Stimulated activated CD4-positive, alpha-beta T cell treated with anti-CD3 and anti-CD28 coated beads, Interleukin-4, amount 100 ng/mL, for 48 hours (primary cell): ENCODE measurements around the gene PDE6C.

Experiments
- DNase-seq, 2 donors: peaks; one replicate each; pipeline ENCODE4 v3.0.0-alpha.2; 2020; ENCODE audit warnings: low read depth in 2 of 2

Gene PDE6C

DNA sequence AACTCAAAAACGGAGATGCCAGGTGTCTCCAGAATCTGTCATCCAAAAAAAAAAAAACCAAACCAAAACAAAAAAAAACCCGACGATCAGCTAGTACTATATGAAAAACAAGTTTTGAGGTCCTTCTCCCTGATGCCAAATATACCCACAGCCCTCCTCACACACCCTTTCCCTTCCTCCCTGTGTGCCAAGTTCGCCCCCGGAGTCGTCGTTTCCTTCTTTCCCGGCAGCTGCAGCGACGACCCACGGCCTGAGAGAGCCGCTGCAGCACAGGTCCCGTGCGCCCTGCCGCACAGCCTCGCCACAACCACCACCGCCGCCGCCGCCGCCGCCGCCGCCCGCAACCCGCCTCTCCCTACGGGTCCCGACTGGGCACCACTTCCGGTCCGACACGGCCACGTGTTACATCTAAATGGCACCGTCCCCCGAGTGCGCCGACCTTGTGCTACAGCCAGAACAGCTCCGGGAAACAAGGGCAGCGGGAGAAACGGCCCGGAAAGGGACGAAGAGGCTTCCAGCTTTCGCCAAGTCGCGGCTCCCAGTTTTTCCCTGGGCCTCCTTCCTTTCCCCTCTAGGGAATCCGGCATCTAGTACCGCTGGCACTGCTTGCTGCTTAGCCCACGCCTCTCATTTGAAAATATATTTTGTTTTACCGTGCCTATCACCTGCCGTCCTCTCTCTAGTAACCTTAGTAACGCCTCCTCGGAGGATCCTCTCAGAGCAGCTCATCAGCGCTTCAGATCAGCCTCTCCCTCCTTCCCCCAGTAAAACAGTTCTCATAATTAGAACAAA is 90.1 kb downstream of the PDE6C start, which contains the start of gene FRA10AC1:
TSS of gene FRA10AC1 (minus strand) at position 383 of the 792 bp plus-strand sequence. CDS start 2,486 bp downstream, outside the sequence.
- DNase-seq, result peak; percentile 87

DNA sequence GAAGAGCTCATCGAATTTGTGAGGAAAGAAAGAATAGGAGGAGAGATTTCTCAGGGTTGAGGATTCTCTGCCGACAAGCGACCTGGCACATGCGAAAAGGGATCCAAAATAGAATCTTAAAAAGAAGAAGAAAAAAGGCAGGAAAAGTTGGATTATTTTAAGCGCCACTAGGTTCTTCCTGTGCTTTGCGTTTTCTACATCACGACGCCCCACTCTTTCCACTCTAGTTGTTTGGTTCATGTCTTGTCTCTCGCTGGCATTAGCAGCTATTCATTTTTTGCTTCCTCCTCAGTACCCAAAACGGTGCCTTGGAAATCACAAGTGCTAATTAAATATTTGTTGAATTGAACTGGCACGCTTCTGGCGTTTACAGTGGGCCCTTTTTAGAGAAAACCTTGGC is 90.7 kb downstream of the PDE6C start:
- DNase-seq, result no peak

DNA sequence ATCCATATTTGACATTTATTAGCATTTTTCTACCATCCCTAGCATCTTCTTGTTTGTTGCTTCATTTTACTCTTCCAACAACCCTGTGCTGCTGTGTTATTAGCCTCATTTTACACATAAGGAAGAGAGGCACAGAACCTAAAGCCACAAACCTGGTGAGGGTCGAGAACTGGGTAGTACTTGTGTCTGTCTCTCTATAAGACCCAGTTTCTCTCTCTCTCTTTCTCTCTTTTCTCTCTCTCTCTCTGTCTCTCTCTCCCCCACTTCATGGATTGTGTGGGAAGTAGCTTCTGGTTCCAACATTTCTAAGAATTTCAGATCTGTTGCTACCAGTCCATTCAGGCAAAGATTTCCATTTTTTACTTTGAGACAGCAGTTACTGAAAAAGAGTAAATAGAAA is 91.5 kb downstream of the PDE6C start:
- no peak for DNase-seq

DNA sequence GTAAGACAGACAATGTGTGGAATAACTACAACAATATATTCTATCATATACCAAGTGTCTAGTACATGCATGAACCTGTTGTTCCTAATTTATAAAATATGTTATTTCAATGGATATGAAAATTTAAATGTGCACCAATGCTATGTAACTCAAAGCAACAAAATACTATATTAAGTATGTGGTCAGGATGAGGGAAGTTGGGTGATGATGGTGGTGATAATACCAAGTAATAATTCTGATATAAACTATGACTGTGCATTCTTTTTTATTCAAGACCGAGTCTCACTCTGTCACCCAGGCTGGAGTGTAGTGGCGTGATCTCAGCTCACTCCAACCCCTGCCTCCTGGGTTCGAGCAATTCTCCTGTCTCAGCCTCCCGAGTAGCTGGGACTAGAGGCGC is 92.1 kb downstream of the PDE6C start:
- DNase-seq, result no peak

DNA sequence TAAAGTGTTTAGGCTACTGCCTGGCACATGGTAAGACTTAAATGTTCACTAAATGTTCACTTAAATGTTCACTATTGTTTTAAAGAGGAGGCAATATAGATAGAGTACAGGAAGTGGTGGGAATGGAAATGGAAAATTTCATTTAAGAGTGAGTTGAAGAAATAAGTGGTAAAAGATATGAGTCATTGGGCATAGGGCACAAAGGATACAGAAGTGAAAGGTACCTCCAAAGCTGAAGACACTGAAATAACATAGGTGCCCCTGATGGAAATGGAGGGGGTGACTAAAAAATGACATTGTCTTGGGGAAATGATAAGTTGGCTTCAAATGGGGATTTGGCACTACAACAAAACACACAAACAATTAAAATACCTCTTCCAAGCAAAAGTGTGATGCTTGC is 95.3 kb downstream of the PDE6C start:
- DNase-seq, result no peak

DNA sequence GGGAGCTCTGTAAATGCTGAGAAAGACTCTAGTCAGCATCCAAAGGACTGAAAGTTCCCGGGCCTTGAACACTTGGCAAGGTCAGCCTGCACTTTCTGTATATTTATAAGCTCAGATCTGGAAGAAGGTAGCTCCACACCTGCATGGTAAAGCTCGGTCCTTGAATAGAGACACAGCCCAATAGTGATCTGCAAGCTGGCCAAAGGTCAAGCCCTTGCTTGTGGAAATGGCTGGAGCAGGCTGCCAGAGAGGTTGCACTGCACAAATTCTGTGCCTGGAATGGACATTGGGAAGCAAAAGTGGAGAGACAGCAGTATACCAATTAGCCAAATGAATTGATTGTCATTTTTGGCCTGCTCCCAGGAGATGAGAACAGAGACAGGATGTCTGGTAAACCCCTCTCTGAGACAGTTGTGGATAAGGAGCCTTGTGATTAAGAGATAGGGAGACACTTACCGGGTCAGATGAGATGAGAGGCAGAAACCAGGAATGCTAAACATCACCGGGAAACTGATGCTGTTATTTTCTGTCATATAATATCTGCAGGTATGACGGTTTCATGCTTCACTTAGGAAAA is 98.1 kb downstream of the PDE6C start:
- no peak for DNase-seq

DNA sequence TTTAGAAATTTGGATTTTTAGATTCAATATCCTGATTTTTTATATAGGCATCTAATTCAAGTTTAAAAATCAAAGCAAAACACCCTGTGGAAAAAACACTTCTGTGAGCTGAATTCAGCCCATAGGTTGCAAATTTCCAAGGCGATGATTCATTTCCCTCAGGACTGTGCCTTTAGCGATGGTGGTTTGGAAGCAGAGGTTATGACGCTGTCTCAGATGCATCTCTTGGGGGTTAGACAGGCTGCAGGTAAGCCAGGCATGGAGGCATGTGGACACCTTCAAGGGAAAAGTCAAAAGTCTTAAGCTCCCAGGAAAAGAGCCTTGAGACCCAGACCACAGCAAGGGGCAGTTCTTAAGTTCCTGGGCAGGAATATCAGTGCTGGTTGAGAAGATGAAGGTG is 99.6 kb downstream of the PDE6C start:
- DNase-seq, result no peak

DNA sequence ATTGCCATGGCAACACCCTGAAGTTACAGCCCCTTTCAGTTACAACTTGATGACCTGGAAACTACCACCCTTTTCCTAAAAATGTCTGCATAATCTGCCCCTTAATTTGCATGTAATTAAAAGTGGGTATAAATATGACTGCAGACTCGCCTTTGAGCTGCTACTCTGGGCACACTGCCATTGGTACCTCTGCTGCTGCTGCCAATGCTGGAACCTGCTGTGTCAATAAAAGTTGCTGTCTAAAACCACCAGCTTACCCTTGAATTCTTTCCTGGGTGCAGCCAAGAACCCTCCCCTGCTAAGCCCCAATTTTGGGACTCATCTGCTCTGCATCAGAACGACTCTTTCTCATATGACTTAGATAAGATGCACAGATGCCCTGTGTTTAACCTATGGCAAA is 100.3 kb downstream of the PDE6C start:
- DNase-seq, result no peak

DNA sequence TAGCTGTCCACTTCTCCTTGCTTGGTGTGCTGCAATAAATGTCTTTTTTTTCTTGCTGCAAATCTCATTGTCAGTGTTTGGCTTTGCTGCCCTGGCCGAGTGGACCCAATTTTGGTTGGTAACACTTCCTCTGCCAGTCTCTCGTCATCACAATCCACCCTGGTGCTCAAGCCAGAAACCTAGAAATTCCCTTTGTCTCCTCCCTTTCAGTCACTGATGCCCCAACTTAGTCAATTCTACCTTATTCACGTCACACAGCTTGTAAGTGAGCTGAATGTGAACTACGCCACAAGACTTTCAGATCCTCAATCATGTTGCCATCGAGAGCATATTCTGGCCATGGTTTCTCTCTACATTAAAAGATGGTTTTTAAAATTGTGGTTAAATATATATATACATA is 103.0 kb downstream of the PDE6C start:
- DNase-seq, result no peak
